GM20431 (cell line): ENCODE results near the gene GRK4.
"Not testable (repeated sequence)": the region's sequence is repeated elsewhere in the genome, so short reads cannot be mapped to it uniquely, and the experiment has no call there.

Experiments used
- in situ Hi-C: fragments of 300-500 bp; cut with MseI, MboI; formaldehyde crosslinking; loops from one replicate; pipeline ENCODE4 v1.15.0; 2020; ENCODE audit warnings: low sequenced_read_pairs; ENCODE audit not compliant: unreplicated experiment

GRK4 gene

DNA sequence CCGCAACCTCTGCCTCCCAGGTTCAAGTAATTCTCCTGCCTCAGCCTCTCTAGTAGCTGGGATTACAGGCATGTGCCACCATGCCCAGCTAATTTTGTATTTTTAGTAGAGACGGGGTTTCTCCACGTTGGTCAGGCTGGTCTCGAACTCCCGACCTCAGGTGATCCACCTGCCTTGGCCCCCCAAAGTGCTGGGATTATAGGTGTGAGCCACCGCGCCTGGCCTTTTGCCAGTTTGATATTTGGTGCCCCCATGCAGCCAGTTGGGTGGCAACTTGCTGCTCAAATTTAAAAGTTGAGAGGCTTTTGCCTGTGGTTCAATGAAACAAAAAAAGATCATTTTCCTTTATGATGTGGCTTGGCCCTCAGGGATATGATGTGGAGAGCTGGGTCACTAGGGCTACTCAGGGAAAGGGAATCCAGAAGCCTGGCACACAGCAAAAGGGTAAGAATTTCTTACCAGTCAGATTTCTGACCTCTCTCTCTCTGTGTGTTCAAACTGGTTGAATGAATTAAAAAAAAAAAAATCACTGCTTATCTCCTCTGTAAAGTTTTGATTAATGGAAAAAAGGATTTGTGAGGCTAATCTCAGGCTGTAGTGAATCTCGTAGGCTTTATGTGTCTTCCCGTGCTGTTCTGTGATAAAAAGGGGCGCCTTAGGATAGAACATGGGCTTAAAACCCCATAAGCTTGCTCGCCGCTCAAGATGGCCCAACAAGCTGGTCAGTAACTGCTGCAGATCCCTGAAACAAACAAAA is 87.9 kb downstream of the GRK4 start:
- in situ Hi-C loops, result not testable (repeated sequence)

DNA sequence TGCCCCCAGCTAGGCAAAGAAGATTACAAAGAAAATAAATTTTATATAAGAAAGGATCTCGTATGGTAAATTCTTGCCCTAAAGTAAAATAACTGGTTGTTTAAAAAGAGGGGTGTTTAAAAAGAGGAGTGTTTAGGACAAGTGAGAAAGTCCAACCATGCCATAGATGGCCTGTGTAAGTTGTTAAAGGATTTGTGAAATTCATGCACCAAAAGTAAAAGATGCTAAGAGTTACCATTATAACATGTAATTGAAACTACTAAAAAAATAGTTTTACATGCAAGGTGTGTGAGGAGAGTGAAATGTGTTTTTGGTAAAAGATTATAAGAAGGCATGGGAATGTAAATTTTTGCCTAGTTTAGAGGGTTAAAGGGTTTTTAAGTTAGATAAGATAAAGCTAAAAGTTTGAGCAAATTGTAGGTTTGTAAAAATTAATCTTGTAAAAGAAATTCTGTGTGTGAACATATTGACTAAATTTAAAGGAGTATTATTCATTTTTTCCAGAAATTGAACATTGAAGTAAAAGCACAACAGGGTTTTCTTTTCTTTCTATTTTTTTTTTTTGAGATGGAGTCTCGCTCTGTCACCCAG is 90.9 kb downstream of the GRK4 start:
- in situ Hi-C loops, result no loop called here

GRCh38 chr4:3059943-3060342 is 96.6 kb downstream of the GRK4 start:
- in situ Hi-C loops, result no loop called here

- in situ Hi-C loops, result no loop called here
Observed at GRCh38 chr4:3060946-3061345, 97.6 kb downstream of the GRK4 start.

GRCh38 chr4:3062471-3062870 is 99.1 kb downstream of the GRK4 start:
- in situ Hi-C loops, result no loop called here

DNA sequence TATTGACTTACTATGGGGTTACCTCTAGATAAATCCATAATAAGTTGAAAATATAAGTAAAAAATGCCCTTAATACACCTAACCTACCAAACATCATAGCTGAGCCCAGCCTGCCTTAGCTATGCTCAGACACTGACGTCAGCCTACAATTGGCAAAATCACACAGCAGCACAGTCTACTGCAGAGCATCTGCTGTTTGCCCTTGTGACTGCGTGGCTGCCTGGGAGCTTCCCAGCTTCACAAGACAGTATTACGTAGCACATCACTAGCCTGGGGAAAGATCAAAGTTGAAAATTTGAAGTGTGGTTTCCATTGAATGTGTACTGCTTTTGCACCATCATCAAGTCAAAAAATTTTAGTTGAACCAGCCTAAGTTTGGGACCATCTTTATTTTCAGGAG is 102.2 kb downstream of the GRK4 start:
- in situ Hi-C loops, result no loop called here

GRCh38 chr4:3066836-3067400 is 103.5 kb downstream of the GRK4 start:
- in situ Hi-C loops, result no loop called here

GRCh38 chr4:3067473-3068001 is 104.2 kb downstream of the GRK4 start:
- in situ Hi-C loops, result no loop called here

GRCh38 chr4:3069661-3070199 is 106.4 kb downstream of the GRK4 start:
- in situ Hi-C loops, result no loop called here

- in situ Hi-C loops, result no loop called here
Observed at GRCh38 chr4:3070709-3071500, 107.5 kb downstream of the GRK4 start.

- in situ Hi-C loops, result no loop called here
Observed at GRCh38 chr4:3071811-3072210, 108.4 kb downstream of the GRK4 start.

DNA sequence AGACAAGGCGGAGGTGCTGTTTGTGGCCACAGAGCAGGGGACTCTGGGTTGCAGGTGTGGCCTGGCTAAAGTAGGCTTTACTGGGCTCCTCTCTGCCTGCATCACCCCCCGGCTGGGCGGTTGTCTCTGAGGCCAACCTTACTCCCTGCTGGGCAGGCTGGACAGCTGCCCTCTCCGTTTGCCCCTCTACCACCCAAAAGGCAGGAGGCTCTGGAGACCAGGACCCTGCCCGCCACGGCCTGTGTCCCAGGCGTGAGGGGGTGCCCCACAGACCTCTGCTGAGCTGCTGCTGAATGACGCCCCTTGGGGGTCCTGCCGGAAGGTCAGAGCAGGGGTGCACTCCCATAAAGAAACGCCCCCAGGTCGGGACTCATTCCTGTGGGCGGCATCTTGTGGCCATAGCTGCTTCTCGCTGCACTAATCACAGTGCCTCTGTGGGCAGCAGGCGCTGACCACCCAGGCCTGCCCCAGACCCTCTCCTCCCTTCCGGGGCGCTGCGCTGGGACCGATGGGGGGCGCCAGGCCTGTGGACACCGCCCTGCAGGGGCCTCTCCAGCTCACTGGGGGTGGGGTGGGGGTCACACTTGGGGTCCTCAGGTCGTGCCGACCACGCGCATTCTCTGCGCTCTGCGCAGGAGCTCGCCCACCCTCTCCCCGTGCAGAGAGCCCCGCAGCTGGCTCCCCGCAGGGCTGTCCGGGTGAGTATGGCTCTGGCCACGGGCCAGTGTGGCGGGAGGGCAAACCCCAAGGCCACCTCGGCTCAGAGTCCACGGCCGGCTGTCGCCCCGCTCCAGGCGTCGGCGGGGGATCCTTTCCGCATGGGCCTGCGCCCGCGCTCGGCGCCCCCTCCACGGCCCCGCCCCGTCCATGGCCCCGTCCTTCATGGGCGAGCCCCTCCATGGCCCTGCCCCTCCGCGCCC is 110.0 kb downstream of the GRK4 start:
- in situ Hi-C loops, result no loop called here

DNA sequence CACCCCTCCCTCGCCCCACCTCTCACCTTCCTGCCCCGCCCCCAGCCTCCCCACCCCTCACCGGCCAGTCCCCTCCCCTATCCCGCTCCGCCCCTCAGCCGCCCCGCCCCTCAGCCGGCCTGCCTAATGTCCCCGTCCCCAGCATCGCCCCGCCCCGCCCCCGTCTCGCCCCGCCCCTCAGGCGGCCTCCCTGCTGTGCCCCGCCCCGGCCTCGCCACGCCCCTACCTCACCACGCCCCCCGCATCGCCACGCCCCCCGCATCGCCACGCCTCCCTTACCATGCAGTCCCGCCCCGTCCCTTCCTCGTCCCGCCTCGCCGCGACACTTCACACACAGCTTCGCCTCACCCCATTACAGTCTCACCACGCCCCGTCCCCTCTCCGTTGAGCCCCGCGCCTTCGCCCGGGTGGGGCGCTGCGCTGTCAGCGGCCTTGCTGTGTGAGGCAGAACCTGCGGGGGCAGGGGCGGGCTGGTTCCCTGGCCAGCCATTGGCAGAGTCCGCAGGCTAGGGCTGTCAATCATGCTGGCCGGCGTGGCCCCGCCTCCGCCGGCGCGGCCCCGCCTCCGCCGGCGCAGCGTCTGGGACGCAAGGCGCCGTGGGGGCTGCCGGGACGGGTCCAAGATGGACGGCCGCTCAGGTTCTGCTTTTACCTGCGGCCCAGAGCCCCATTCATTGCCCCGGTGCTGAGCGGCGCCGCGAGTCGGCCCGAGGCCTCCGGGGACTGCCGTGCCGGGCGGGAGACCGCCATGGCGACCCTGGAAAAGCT is 110.9 kb downstream of the GRK4 start, which contains the start of the genes HTT and HTT-AS:
HTT (plus strand) TSS at position 604 of the 768 bp plus-strand sequence; CDS start at position 749, 145 bp downstream.
HTT-AS (minus strand) TSS at position 461 of the 768 bp plus-strand sequence.
- in situ Hi-C loops, result no loop called here

DNA sequence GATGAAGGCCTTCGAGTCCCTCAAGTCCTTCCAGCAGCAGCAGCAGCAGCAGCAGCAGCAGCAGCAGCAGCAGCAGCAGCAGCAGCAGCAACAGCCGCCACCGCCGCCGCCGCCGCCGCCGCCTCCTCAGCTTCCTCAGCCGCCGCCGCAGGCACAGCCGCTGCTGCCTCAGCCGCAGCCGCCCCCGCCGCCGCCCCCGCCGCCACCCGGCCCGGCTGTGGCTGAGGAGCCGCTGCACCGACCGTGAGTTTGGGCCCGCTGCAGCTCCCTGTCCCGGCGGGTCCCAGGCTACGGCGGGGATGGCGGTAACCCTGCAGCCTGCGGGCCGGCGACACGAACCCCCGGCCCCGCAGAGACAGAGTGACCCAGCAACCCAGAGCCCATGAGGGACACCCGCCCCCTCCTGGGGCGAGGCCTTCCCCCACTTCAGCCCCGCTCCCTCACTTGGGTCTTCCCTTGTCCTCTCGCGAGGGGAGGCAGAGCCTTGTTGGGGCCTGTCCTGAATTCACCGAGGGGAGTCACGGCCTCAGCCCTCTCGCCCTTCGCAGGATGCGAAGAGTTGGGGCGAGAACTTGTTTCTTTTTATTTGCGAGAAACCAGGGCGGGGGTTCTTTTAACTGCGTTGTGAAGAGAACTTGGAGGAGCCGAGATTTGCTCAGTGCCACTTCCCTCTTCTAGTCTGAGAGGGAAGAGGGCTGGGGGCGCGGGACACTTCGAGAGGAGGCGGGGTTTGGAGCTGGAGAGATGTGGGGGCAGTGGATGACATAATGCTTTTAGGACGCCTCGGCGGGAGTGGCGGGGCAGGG is 111.7 kb downstream of the GRK4 start:
- in situ Hi-C loops, result no loop called here

DNA sequence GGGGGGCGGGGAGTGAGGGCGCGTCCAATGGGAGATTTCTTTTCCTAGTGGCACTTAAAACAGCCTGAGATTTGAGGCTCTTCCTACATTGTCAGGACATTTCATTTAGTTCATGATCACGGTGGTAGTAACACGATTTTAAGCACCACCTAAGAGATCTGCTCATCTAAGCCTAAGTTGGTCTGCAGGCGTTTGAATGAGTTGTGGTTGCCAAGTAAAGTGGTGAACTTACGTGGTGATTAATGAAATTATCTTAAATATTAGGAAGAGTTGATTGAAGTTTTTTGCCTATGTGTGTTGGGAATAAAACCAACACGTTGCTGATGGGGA is 112.2 kb downstream of the GRK4 start:
- in situ Hi-C loops, result no loop called here

DNA sequence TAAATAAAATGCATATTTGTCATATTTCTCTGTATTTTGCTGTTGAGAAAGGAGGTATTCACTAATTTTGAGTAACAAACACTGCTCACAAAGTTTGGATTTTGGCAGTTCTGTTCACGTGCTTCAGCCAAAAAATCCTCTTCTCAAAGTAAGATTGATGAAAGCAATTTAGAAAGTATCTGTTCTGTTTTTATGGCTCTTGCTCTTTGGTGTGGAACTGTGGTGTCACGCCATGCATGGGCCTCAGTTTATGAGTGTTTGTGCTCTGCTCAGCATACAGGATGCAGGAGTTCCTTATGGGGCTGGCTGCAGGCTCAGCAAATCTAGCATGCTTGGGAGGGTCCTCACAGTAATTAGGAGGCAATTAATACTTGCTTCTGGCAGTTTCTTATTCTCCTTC is 114.4 kb downstream of the GRK4 start:
- in situ Hi-C loops, result no loop called here

DNA sequence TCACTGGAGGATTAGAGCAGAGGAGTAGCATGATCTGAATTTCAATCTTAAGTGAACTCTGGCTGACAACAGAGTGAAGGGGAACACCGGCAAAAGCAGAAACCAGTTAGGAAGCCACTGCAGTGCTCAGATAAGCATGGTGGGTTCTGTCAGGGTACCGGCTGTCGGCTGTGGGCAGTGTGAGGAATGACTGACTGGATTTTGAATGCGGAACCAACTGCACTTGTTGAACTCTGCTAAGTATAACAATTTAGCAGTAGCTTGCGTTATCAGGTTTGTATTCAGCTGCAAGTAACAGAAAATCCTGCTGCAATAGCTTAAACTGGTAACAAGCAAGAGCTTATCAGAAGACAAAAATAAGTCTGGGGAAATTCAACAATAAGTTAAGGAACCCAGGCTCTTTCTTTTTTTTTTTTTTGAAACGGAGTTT is 116.3 kb downstream of the GRK4 start:
- in situ Hi-C loops, result no loop called here
